HG03280 (cell line): ENCODE measurements around the gene LRP5.
"Not testable (repeated sequence)": the region's sequence is repeated elsewhere in the genome, so short reads cannot be mapped to it uniquely, and the experiment has no call there.

Experiments
- ATAC-seq: cut with Tn5 transposase; IDR thresholded peaks from one replicate; pipeline ENCODE4 v1.9.1; 2021; ENCODE audit warnings: mild to moderate bottlenecking, moderate library complexity; ENCODE audit not compliant: unreplicated experiment

LRP5 gene

DNA sequence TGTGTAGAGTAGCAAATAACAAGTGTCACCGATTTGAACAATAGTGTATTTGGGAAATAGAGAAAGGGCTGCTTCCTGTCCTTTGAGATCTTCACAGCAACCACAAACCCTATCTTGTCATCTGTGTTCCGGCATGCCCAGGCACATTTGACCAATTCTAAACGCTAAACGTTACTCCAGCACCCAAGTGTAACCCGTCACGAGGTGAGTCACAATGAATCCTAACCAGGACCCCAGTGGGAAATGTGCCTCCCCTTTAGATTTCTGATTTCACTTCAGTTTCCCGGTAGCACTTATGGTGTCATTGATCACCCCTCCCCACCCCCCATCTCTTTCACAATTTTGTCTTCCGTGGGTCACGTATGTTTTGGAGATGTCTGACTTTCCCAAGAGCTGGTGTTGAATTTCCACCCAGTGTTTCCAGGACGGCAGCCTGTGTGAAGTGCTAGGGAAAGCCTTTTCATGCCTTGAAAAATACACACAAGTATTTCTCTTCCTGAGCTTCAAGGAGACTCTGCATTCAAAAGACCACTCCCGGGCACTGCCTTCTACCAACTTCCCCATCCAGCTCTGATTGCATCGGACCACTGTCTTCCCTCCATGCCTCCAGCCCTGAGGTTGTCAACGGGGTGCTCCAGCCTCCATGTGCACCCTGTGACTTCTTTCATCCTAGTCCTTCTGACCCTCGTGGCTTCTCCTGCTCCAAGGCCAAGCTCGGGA, 30.1 kb upstream of the LRP5 start:
- peak; percentile 88 for ATAC-seq

DNA sequence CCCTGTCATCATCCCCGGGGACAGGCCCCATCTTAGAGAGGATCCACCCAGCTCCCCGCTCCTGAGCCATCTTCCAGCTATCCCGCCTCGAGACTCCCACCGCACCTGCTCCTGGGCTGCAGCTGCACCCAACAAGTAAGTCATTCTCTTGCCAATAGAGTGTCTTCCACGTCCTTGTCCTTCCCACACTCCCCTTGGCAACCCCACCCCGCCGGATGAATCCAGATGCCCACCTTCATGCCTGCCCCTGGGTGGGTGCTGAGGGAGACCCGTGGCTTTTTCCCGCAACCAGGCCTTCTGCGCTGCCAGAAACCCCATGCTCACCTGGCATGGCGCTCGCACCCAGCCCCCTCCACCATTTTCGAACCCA, 29.5 kb upstream of the LRP5 start:
- ATAC-seq = no peak

DNA sequence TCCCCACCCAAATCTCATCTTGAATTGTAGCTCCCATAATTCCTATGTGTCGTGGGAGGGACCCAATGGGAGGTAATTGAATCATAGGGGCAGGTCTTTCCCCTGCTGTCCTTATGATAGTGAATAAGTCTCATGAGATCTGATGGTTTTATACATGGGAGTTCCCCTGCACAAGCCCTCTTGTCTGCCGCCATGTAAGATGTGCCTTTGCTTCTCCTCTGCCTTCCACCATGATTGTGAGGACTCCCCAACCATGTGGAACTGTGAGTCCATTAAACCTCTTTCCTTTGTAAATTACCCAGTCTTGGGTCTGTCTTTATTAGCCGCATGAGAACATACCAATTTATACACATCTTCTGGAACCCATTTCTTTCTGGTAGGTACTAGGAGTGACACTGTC, 27.8 kb upstream of the LRP5 start:
- not testable (repeated sequence) for ATAC-seq

DNA sequence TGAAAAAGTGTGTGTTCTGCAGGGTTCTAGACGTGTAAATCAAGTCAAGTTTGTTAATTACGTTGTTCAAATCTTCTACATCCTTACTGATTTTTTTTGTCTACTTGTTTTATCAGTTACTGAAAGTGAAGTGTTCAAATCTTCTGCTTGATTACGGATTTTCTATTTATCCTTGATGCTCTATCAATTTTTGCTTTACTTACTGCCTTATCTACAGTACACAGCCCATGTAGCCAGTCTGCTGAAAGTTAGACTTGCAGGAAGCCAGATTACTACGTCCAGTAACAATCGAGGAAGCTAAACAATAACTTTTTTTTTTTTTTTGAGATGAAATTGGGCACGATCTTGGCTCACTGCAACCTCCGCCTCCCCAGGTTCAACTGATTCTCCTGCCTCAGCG, 25.0 kb upstream of the LRP5 start:
- no peak for ATAC-seq

DNA sequence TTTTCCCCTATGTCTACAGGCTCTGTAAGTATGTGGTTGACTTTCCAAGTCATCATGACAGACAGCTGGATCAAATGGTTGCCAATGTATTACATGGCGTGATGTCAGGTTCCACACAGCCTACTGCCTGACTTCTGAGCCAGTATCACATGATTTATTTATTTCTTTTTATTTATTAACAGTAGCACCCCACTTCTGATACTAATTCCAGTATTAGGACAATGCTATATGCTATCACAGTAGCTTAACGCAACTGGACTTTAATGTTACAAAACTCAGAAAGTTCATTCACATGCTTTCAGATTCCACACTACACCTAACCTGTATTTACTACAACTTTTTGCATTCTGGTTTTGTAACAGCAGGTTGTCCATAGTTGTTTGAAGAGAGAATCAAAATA, 22.9 kb upstream of the LRP5 start:
- ATAC-seq = no peak

DNA sequence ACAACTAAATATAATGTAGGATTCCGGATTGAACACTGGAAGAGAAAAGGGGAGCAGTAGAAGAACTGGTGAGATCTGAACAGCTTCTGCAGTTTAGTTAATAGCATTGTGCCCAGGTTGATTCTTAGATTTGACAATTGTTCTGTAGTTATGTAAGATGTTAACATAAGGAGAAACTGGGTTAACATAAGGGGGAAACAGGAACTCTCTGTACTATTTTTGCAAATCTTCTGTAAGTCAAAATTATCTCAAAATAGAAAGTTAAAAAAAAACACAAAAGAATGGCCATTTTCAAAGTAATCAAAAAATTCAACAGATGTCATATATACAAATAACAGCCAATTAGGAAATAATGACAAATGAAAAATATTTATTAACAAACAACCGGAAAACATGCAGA, 18.7 kb upstream of the LRP5 start:
- no peak for ATAC-seq

DNA sequence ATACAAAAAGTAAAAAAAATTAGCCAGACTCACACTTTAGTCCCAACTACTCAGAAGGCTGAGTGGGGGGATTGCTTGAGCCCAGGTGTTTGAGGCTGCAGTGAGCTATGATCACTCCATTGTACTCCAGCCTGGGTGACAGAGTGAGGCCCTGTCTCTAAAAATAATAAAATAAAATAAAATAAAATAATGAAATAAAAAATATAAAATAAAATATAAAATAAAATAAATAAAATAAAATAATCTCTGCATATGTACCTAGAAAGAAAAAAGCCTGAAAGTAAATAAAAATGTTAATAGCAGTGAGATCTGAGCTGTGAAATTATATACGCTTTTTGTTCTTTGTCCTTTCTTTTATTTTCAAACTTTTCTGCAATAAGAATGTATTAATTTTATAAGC, 17.1 kb upstream of the LRP5 start:
- ATAC-seq = no peak

DNA sequence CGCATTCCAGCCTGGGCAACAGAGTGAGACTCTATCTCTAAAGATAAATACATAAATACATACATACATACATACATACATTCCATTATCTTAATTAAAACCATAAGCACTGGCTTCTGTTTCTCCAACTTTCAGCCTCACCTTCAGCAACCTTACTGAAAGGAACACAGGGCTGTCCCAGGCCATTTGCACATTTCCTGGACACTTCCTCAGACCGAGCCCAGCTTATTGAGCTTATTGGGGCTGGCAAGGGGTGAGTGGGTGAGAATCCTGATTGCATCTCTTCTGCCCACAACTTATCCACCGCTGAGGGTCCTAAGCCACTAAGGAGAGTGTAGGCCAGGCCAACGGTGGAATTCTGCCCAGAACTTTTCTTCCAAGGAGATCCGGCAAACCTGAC, 16.5 kb upstream of the LRP5 start:
- no peak for ATAC-seq

DNA sequence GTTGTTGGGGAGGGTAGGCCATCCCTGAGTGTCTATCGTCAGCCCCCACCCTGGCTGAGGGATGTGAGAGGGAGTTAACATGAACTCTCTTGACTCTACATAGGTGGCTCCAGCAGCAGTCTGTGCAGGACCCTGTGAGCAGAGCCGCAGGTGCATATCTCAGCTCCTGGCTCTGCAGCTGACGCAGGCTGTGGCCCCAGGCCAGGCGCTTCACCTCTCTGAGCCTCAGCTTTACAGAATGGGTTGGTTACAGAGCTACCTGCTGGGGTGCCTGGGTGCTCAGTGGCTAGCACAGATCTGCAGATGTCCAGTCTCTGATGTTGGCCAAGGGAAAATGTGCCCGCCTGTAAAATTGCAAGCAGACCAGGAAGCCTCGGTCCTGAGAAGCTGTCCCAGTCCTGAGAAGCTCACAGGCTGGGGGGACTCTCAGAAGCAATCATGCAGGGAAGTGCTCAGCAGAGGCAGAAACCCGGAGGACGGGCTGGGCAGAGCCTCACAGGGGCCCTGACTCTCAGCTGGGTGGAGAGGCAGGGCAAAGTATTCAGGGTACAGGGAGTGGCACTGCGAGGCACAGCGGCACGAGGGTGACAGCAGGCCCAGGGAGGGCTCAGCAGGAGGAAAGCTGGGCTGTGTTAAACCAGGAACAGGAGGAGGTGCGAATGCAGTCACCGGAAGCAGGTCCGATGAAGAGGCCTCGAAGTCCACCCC, 15.9 kb upstream of the LRP5 start:
- ATAC-seq = no peak

DNA sequence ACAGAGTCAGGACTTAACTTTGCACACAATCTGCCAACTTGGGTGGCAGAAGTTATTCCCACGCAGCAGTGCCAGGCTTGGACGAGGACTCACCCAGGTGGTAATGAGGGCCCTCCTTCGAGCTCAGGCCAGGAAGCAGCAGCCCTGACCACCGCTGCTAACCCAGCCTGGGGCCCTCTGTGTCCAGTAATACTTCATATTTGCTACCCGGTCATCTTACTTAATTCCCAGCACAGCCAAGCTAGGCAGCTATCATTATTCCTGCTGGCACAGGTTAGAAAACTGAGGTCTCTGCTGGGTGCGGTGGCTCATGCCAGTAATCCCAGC, 15.4 kb upstream of the LRP5 start:
- no peak for ATAC-seq

DNA sequence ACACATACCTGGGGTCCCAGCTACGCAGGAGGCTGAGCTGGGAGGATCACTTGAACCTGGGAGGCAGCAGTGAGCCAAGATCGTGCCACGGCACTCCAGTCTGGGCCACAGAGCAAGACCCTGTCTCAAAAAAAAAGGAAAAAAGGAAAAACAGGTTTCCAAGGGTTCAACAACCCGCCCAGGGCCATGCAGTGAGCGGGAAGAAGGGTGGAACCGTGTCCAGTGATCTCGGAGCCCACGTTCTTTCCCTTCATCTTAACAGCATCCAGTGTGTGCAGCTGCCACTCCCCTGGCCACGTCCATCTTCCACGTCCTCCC, 14.9 kb upstream of the LRP5 start:
- ATAC-seq = no peak

DNA sequence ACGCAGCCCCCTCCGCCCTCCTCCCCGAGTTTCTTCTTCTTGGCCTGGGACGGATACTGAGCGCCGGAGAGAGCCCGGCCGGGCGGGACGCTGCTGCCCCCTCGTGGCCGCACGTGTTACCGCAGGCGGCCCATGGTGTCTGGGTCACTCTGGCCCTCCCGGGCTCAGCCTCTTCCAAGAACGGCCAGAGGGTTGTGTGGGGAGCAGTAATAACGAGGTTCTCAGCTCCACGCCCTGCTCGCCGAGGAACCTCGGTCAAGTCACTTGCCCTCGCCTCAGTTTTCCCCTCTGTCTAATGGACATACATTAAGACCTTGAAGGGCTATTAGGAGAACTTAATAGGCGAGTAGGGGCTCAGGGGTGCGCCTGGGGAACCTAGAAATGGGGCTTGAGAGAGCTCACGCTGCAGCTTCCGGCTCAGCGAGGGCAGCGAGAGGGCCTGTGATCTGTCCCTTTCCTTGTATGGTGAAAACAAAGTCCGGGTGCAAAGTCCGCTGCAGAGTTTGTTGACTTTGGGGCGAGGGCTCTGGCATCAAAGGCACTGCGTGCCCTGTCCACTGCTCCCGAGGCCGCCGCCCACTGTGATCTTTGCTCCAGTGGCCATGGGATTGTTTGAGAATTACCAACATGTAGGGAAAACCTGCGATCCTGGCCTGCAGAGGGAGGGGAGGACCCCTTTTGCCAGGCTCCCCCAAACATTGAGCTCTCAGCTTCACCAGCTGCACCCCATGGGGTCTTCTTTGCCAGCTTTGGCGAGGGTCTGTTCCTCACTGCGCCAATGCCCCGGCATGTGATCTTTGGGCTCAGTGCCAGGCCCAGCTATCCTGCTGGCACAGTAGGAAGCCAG, 14.4 kb upstream of the LRP5 start:
- ATAC-seq = peak; percentile 75

DNA sequence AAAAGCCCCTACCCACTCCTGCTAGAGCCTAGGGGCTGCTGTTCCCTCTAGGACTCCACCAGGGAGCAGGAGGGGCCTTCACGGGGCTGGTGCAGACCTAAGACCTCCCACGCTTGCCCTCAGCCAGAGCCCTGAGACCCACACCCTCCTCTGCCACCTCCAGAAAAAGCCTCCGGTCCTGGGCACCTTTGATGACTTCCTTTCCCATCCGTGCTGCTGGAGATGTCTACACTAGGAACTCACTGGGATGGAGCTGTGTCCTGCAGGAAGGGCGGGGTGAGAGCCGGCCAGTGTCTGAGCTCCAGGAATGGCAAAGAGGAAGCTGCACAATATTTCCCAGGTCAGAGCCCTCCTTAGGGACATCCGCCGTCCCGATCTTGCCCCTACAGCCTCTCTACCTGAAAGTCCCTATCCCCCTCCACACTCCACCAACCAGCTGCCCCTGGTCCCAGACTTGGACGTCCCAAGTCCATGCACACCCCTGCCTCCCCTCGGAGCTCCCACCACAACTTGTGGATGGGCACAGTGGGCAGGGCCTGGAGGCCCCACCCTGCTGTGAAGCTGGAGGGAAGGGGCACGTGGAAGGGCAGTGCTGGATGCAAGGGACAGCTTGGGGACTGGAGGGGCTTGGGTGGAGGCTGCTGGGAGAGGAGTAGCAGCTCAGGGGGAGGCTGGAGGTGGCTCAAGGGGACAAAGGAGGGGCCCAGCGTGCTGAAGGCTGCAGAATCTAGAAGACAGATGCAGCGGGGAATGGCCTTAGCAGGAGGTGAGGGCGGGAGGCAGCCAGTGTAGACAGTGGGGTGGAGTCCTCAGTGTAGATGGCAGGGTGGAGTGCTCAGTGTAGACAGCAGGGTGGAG, 13.5 kb upstream of the LRP5 start:
- no peak for ATAC-seq

DNA sequence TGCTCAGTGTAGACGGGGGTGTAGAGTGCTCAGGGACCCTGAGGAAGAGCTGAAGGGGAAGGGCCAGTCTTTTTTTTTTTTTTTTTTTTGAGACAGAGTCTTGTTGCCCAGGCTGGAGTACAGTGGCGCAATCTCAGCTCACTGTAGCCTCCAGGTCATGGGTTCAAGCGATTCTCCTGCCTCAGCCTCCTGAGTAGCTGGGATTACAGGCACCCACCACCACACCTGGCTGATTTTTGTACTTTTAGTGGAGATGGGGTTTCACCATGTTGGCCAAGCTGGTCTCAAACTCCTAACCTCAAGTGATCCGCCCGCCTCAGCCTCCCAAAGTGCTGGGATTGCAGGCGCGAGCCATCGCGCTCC, 12.9 kb upstream of the LRP5 start:
- not testable (repeated sequence) for ATAC-seq

DNA sequence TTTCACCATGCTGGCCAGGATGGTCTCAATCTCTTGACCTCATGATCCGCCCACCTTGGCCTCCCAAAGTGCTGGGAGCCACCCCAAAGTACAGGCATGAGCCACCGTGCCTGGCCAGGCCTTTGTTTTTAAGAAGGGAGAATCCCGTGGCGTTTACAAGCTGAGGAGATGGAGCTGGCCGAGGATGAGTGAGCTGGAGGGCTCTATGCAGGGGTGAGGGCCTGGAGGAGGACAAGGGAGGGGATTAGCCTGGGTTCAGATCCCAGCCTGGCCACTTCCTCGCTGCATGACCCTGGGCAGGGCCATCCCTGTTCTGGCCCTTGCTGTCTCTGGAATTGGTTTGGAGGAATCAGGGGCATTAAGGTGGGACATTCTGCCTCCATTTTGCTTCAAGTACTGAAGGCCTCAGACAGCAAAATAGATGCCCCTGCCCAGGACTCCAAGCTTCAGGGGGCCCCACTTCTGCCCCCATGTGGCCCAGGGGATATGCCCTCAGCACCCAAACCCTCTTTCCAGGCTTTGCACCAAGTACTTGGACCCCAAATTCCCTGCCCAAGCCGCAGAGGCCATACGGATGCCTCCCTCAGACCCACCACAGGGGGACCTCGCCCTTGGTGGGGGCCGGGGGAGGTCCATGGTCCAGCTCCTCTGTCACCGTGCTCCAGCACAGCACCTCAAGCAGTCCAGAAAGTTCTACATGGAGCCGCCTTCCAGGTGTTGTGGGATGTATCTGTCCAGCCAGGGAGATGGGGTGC, 12.1 kb upstream of the LRP5 start:
- ATAC-seq = no peak

DNA sequence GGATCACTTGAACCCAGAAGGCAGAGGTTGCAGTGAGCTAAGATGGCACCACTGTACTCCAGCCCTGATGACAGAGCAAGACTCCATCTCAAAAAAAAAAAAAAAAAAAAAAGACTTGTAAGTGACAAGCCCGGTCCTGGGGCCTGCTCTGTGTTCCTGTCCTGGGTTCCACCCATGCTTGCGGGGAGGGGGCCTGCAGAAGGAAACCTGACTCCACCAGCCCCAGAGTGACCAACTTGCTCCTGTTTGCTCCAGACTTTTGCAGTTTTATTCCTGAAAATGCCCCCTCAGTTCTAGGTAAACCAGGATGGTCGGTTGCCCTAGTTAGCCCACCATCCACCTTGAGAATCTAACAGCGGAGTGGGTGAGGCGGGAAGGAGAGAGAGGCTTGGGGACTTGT, 10.1 kb upstream of the LRP5 start:
- ATAC-seq = no peak

DNA sequence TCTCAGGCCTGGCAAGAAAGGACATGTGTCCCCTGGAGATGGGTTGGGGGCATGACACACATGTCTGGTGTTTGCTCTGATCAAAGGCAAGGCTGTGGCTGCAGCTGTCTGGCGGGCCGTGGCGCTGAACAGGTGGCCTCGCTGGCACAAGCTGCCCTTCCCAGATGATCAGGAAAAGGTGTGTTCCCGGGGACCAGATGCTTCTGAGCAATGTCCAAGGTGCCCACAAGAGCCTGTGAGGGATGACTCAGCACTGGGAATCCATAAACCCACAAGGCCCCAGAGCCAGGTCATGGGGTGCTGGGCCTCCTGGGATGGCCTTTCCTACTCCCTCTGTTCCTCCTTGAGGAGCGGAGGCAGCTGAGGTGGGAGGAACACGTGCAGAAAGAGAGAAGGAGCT, 9.7 kb upstream of the LRP5 start:
- ATAC-seq = no peak

DNA sequence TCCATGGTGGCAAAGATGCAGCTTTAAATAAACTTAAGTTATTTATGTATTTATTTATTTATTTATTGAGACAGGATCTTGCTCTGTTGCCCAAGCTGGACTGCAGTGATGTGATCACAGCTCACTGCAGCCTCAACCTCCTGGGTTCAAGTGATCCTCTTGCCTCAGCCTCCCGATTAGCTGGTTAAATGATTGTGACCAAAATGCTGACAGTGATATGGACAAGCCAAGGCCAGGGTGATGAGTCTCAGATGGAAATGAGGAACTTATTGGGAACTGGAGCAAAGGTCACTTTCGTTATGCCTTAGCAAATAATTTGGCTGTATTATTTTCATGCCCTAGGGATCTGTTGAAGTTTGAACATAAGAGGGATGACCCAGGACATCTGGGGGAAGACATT, 9.3 kb upstream of the LRP5 start:
- ATAC-seq = no peak

DNA sequence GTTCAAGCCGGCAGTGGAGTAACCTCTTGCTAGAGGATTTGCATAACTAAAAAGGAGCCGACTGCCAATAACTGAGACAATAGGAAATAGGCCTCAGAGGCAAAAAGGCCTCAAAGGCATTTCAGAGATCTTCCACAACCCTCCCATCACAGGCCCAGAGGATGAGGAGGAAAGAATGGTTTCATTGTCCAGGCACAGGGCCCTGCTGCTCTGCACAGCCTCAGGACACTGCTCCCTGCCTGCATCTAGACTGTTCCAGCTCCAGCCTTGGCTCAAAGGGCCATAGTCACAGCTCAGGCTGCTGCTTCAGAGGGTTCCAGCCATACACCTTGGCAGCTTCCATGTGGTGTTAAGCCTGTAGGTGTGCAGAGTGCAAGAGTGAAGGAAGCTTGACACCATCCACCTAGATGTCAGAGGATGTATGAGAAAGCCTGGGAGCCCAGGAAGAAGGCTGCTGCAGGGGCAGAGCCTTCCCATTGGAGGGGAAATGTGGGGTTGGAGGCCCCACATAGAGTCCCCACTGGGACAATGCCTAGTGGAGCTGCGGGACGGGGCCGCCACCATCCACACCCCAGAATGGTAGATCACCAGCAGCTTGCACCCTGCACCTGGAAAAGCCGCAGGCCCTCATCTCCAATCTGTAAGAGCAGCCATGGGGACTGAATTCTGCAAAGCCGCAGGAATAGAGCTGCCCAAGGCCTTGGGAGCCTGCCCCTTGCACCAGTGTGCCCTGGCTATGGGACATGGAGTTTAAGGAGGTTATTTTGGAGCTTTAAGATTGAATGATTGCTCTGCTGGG, 8.2 kb upstream of the LRP5 start:
- ATAC-seq = no peak

DNA sequence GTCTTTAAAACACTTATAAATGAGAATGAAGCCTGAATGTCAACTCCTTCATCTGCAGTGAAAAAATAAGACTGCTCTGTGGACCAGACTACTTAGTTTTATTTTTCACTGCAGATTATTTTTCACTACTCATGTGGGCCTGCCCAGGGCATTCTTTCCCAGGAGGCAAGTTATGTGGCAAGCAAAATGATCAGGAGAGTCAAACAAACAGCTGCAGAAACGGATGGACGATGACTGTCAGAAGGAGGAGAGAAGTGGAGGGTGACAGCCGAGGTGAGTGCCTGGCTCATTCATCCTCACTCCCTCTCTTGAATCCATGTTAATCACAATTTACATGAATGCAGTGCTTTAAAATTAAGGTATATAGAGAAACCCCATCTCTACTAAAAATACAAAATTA, 5.8 kb upstream of the LRP5 start:
- ATAC-seq = no peak
